ENCODE measurements around the gene AARS2.
"Not testable (repeated sequence)": the region's sequence is repeated elsewhere in the genome, so short reads cannot be mapped to it uniquely, and the experiment has no call there.

The AARS2 gene

GRCh38 chr6:44327096-44327495, 13.9 kb upstream of the AARS2 start:
- no peak overlapping the region for H2BK15ac ChIP-seq (ENCODE audit: low read depth, poor library complexity, severe bottlenecking)
- H2BK120ac ChIP-seq (ENCODE audit: low read depth, low read length): no peak overlapping the region
- no peaks in the 10 kb centered on the region for H3K9me3 ChIP-seq (ENCODE audit: control insufficient read depth, low read length)
- no peak overlapping the region for H3K9ac ChIP-seq (ENCODE audit: low read length)
- H3K4me1 ChIP-seq (ENCODE audit: control insufficient read depth, insufficient read depth, low read depth, low read length): no peaks in the 10 kb centered on the region
- no peak for DNase-seq
- H3K14ac ChIP-seq (ENCODE audit: low read length in 2 of 2): no peak overlapping the region
- H3K4ac ChIP-seq (ENCODE audit: low read depth in 1 of 2, low read length in 2 of 2): no peak overlapping the region
- H3K36me3 ChIP-seq (ENCODE audit: control insufficient read depth in 1 of 2, insufficient read depth in 2 of 2, low read depth in 1 of 2, low read length in 2 of 2): no peaks in the 10 kb centered on the region
- H3K23ac ChIP-seq (ENCODE audit: low read length in 2 of 2): no peak overlapping the region
- no peak overlapping the region for H3K27ac ChIP-seq (ENCODE audit: low read length, poor library complexity, severe bottlenecking)
- H4K8ac ChIP-seq (ENCODE audit: low read length): no peak overlapping the region
- no peak overlapping the region for H2AK5ac ChIP-seq (ENCODE audit: low read length, severe bottlenecking)
- no peak overlapping the region for H3K4me2 ChIP-seq (ENCODE audit: low read length, poor library complexity, severe bottlenecking)
- H3K27me3 ChIP-seq (ENCODE audit: control insufficient read depth in 1 of 2, insufficient read depth in 1 of 2, low read length in 2 of 2): peaks cover 27 to 58% of the 10 kb centered on the region in 2 experiments
- H4K91ac ChIP-seq (ENCODE audit: low read length): no peak overlapping the region
- H2AFZ ChIP-seq (ENCODE audit: low read depth, low read length): no peak overlapping the region
- H2BK12ac ChIP-seq (ENCODE audit: low read length in 2 of 2): no peak overlapping the region
- no peak overlapping the region for H3K4me3 ChIP-seq (ENCODE audit: insufficient read depth in 1 of 2, low read depth in 1 of 2, low read length in 2 of 2)
- no peak overlapping the region for H2BK5ac ChIP-seq (ENCODE audit: low read depth, low read length, poor library complexity, severe bottlenecking)
- H3K18ac ChIP-seq (ENCODE audit: low read depth in 1 of 2, low read length in 2 of 2): no peak overlapping the region
- H3K79me1 ChIP-seq (replicated peaks; ENCODE audit: low read length, poor library complexity, severe bottlenecking): no peaks in the 10 kb centered on the region

GRCh38 chr6:44321210-44321609, 8.1 kb upstream of the AARS2 start:
- WGBS: 100% methylated on average over 1 of the region's 3 CpGs
- Histone ChIP-seq H4K91ac (ENCODE audit: low read length) (no peak overlapping the region), H3K9ac (ENCODE audit: low read length) (no peak overlapping the region), H2AK5ac (ENCODE audit: low read length, severe bottlenecking) (no peak overlapping the region), H3K79me1 (replicated peaks; ENCODE audit: low read length, poor library complexity, severe bottlenecking) (no peaks in the 10 kb centered on the region), H2BK5ac (ENCODE audit: low read depth, low read length, poor library complexity, severe bottlenecking) (no peak overlapping the region), H3K36me3 (ENCODE audit: control insufficient read depth in 1 of 2, insufficient read depth in 2 of 2, low read depth in 1 of 2, low read length in 2 of 2) (no peaks in the 10 kb centered on the region), H3K4ac (ENCODE audit: low read depth in 1 of 2, low read length in 2 of 2) (no peak overlapping the region), H3K4me3 (ENCODE audit: insufficient read depth in 1 of 2, low read depth in 1 of 2, low read length in 2 of 2) (no peak overlapping the region), H3K4me2 (ENCODE audit: low read length, poor library complexity, severe bottlenecking) (no peak overlapping the region), H2BK120ac (ENCODE audit: low read depth, low read length) (no peak overlapping the region), H3K27me3 (ENCODE audit: control insufficient read depth in 1 of 2, insufficient read depth in 1 of 2, low read length in 2 of 2) (peaks cover 24 to 57% of the 10 kb centered on the region in 2 experiments), H2AFZ (ENCODE audit: low read depth, low read length) (no peak overlapping the region), H3K18ac (ENCODE audit: low read depth in 1 of 2, low read length in 2 of 2) (no peak overlapping the region), H2BK15ac (ENCODE audit: low read depth, poor library complexity, severe bottlenecking) (no peak overlapping the region), H3K9me3 (ENCODE audit: control insufficient read depth, low read length) (peaks cover 6% of the 10 kb centered on the region), H3K14ac (ENCODE audit: low read length in 2 of 2) (no peak overlapping the region), H3K23ac (ENCODE audit: low read length in 2 of 2) (no peak overlapping the region), H4K8ac (ENCODE audit: low read length) (no peak overlapping the region), H3K27ac (ENCODE audit: low read length, poor library complexity, severe bottlenecking) (no peak overlapping the region), H2BK12ac (ENCODE audit: low read length in 2 of 2) (no peak overlapping the region), H3K4me1 (ENCODE audit: control insufficient read depth, insufficient read depth, low read depth, low read length) (no peaks in the 10 kb centered on the region)
- no peak for DNase-seq

- H2BK120ac ChIP-seq (ENCODE audit: low read depth, low read length); H3K9me3 ChIP-seq (ENCODE audit: control insufficient read depth, low read length); H2AFZ ChIP-seq (ENCODE audit: low read depth, low read length); H2AK5ac ChIP-seq (ENCODE audit: low read length, severe bottlenecking); H4K8ac ChIP-seq (ENCODE audit: low read length); H3K79me1 ChIP-seq (replicated peaks; ENCODE audit: low read length, poor library complexity, severe bottlenecking); H3K4me3 ChIP-seq (ENCODE audit: insufficient read depth in 1 of 2, low read depth in 1 of 2, low read length in 2 of 2); DNase-seq; H2BK5ac ChIP-seq (ENCODE audit: low read depth, low read length, poor library complexity, severe bottlenecking); H3K23ac ChIP-seq (ENCODE audit: low read length in 2 of 2); H3K14ac ChIP-seq (ENCODE audit: low read length in 2 of 2); H2BK15ac ChIP-seq (ENCODE audit: low read depth, poor library complexity, severe bottlenecking); H3K27ac ChIP-seq (ENCODE audit: low read length, poor library complexity, severe bottlenecking); H3K36me3 ChIP-seq (ENCODE audit: control insufficient read depth in 1 of 2, insufficient read depth in 2 of 2, low read depth in 1 of 2, low read length in 2 of 2); H3K4ac ChIP-seq (ENCODE audit: low read depth in 1 of 2, low read length in 2 of 2); H3K18ac ChIP-seq (ENCODE audit: low read depth in 1 of 2, low read length in 2 of 2); H4K91ac ChIP-seq (ENCODE audit: low read length); H2BK12ac ChIP-seq (ENCODE audit: low read length in 2 of 2); H3K9ac ChIP-seq (ENCODE audit: low read length); H3K4me1 ChIP-seq (ENCODE audit: control insufficient read depth, insufficient read depth, low read depth, low read length); H3K4me2 ChIP-seq (ENCODE audit: low read length, poor library complexity, severe bottlenecking): not testable (repeated sequence)
- peaks cover 31 to 51% of the 10 kb centered on the region in 2 experiments for H3K27me3 ChIP-seq (ENCODE audit: control insufficient read depth in 1 of 2, insufficient read depth in 1 of 2, low read length in 2 of 2)
- WGBS: 71% methylated on average over 7 of the region's 9 CpGs
These were observed 4.0 kb upstream of the AARS2 start for GRCh38 chr6:44317136-44317631.

GRCh38 chr6:44316481-44316880, 3.3 kb upstream of the AARS2 start:
- Histone ChIP-seq H3K4ac (ENCODE audit: low read depth in 1 of 2, low read length in 2 of 2) (no peak overlapping the region), H3K27me3 (ENCODE audit: control insufficient read depth in 1 of 2, insufficient read depth in 1 of 2, low read length in 2 of 2) (peaks cover 31 to 51% of the 10 kb centered on the region in 2 experiments), H3K27ac (ENCODE audit: low read length, poor library complexity, severe bottlenecking) (no peak overlapping the region), H3K4me3 (ENCODE audit: insufficient read depth in 1 of 2, low read depth in 1 of 2, low read length in 2 of 2) (no peak overlapping the region), H3K9ac (ENCODE audit: low read length) (no peak overlapping the region), H4K91ac (ENCODE audit: low read length) (no peak overlapping the region), H3K14ac (ENCODE audit: low read length in 2 of 2) (no peak overlapping the region), H3K4me2 (ENCODE audit: low read length, poor library complexity, severe bottlenecking) (no peak overlapping the region), H2AFZ (ENCODE audit: low read depth, low read length) (no peak overlapping the region), H3K79me1 (replicated peaks; ENCODE audit: low read length, poor library complexity, severe bottlenecking) (peaks cover 7% of the 10 kb centered on the region), H2BK5ac (ENCODE audit: low read depth, low read length, poor library complexity, severe bottlenecking) (no peak overlapping the region), H3K9me3 (ENCODE audit: control insufficient read depth, low read length) (peaks cover 6% of the 10 kb centered on the region), H4K8ac (ENCODE audit: low read length) (no peak overlapping the region), H3K36me3 (ENCODE audit: control insufficient read depth in 1 of 2, insufficient read depth in 2 of 2, low read depth in 1 of 2, low read length in 2 of 2) (peaks cover under 1 to 6% of the 10 kb centered on the region in 2 experiments), H3K4me1 (ENCODE audit: control insufficient read depth, insufficient read depth, low read depth, low read length) (peaks cover 4% of the 10 kb centered on the region), H3K23ac (ENCODE audit: low read length in 2 of 2) (no peak overlapping the region), H2BK12ac (ENCODE audit: low read length in 2 of 2) (no peak overlapping the region), H2BK15ac (ENCODE audit: low read depth, poor library complexity, severe bottlenecking) (no peak overlapping the region), H3K18ac (ENCODE audit: low read depth in 1 of 2, low read length in 2 of 2) (no peak overlapping the region), H2BK120ac (ENCODE audit: low read depth, low read length) (no peak overlapping the region), H2AK5ac (ENCODE audit: low read length, severe bottlenecking) (no peak overlapping the region)
- no peak for DNase-seq
- 85% methylated on average over 5 of the region's 12 CpGs for WGBS

Measured in mesenchymal stem cell (in vitro differentiated cells and primary cell).